Breast epithelium (tissue), 4 donors: Measurements from ENCODE around the gene MYO3B. TPM values are rescaled to one million over a fixed set of nuclear protein-coding genes. Genes with fewer than 3 reads are reported as not detected.
"Not testable (repeated sequence)": the region's sequence is repeated elsewhere in the genome, so short reads cannot be mapped to it uniquely, and the experiment has no call there.

Experiments used
- DNase-seq, 2 donors: peaks; one replicate each; pipeline ENCODE4 v3.0.0-alpha.2; 2019; ENCODE audit warnings: low spot score in 2 of 2
- H3K27ac ChIP-seq, 2 donors: fragments of 200-600 bp; sonication (generic) in 1 of 2; one replicate each; pipeline ENCODE4 v1.5.1; 2016 to 2019; ENCODE audit warnings: mild to moderate bottlenecking in 1 of 2
- H3K27me3 ChIP-seq, 2 donors: fragments of 200-600 bp; sonication (generic) in 1 of 2; one replicate each; pipeline versions ENCODE4 v1.5.1 to v1.6.0; 2017 to 2019; ENCODE audit warnings: control low read depth in 1 of 2, mild to moderate bottlenecking in 1 of 2
- H3K36me3 ChIP-seq: fragments of 200-600 bp; one replicate; pipeline ENCODE4 v1.5.1; 2019
- H3K4me1 ChIP-seq, 2 donors: fragments of 200-600 bp; sonication (generic); one replicate each; pipeline ENCODE4 v1.5.1; 2016 to 2019; ENCODE audit warnings: control low read depth in 1 of 2
- H3K4me3 ChIP-seq, 3 donors: fragments of 200-600 bp; sonication (generic); 1 replicate in 2 of 3; 2 replicates in 1 of 3; pipeline ENCODE4 v1.5.1; 2016 to 2019; ENCODE audit warnings: mild to moderate bottlenecking in 3 of 3, moderate library complexity in 2 of 3
- H3K9me3 ChIP-seq, 2 donors: fragments of 200-600 bp; sonication (generic) in 1 of 2; one replicate each; pipeline ENCODE4 v1.5.1; 2016 to 2019; ENCODE audit warnings: control low read depth in 1 of 2
- CTCF ChIP-seq, 3 donors: fragments of 450-650 bp; IDR thresholded peaks; one replicate each; pipeline ENCODE4 v1.5.1; 2016 to 2017; ENCODE audit warnings: antibody characterized with exemption in 3 of 3, mild to moderate bottlenecking in 3 of 3, moderate library complexity in 3 of 3
- POLR2A ChIP-seq: fragments of 450-650 bp; IDR thresholded peaks from one replicate; pipeline ENCODE4 v1.6.1; 2016; ENCODE audit warnings: antibody characterized with exemption, mild to moderate bottlenecking, moderate library complexity
- POLR2AphosphoS5 ChIP-seq, 3 donors: sonication (generic); formaldehyde crosslinking; IDR thresholded peaks; one replicate each; pipeline ENCODE4 v1.6.1; 2017; ENCODE audit warnings: antibody characterized with exemption in 3 of 3
- intact Hi-C: fragments of 100-400 bp; cut with DNase I; formaldehyde crosslinking; loops from one replicate; pipeline ENCODE4 v1.15.1; 2023; ENCODE audit warnings: low total_unique reads
- total RNA-seq, 3 donors: library from RNA; depleted of rRNA; stranded (reverse); fragments of >200 nt; gene quantifications; one replicate each; pipeline ENCODE4 v1.1.0, GENCODE V29; 2016

Gene MYO3B
- total RNA-seq, 3 donors from 2014 or later = 0.15 to 0.98 (median 0.16) TPM

- H3K27me3 ChIP-seq = no peaks in the 10 kb centered on the region
- intact Hi-C loops = no loop called here
- H3K4me3 ChIP-seq = no peak overlapping the region
- no peaks in the 10 kb centered on the region for H3K4me1 ChIP-seq
- H3K9me3 ChIP-seq = peaks cover 0 to 24% of the 10 kb centered on the region in 2 donors
- no peak for DNase-seq
- H3K27ac ChIP-seq = no peak overlapping the region
- TF ChIP-seq CTCF (IDR thresholded peaks at IDR 0.05) (no peak), POLR2AphosphoS5 (IDR thresholded peaks at IDR 0.05) (no peak), POLR2A (no peak)
- H3K36me3 ChIP-seq = no peaks in the 10 kb centered on the region
Observed at GRCh38 chr2:170206246-170206645, 28.3 kb downstream of the MYO3B start.

DNA sequence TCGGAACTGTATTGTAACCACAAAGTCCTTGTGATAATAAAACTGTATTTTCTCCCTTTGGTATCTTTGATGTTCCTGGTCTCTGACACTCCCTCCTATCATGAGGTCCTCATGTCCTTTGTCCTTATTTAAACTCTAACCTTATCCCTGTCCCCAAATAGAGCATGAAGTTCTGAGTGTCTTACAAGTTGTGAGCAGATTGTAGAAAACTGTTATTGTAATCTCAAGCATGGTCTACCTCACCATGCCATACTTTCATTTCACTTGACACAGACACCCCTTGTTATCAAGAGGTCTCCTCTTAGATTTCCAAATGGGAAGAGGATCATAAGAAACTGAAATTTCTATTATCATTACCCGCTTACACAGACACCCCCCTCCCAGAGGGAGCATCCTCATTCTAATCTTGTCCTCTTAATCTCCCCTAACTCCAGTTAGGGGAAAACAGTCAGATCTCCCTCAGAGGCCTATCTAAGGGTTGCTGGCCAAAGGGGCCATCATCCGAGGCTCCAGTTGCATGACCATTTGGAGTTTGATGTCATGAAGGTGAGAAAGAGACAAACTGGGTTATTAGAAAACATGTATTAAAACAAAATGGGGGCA lies 29.0 kb downstream of the MYO3B start:
- no peak for DNase-seq
- TF ChIP-seq POLR2AphosphoS5 (IDR thresholded peaks at IDR 0.05) = no peak
- no peak for TF ChIP-seq POLR2A
- TF ChIP-seq CTCF (IDR thresholded peaks at IDR 0.05) = no peak
- no peak overlapping the region for H3K4me3 ChIP-seq
- H3K4me1 ChIP-seq = no peaks in the 10 kb centered on the region
- H3K36me3 ChIP-seq = no peaks in the 10 kb centered on the region
- peaks cover 0 to 24% of the 10 kb centered on the region in 2 donors for H3K9me3 ChIP-seq
- H3K27ac ChIP-seq = no peak overlapping the region
- H3K27me3 ChIP-seq = no peaks in the 10 kb centered on the region
- intact Hi-C loops = no loop called here

DNA sequence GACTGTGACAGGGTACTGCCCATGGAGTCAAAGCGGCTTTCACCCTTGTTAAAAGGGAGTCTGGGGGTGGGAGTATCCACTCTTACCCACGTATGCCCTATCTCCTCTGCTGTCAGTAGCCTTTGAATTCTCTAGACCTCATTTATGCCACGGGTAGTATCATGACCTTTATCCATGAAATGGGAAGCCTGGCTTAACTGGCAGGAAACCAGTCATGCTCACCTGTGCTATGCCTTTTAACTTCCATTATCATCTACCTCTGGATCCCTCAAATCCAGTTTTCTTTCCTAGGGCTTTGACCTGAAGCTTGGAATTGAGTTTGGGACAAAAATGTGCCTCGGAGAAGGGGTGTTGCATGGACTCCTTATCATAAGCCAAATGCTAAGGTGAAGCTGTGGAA lies 30.0 kb downstream of the MYO3B start:
- intact Hi-C loops = no loop called here
- no peak for DNase-seq
- H3K27ac ChIP-seq = no peak overlapping the region
- H3K27me3 ChIP-seq = no peaks in the 10 kb centered on the region
- peaks cover 0 to 24% of the 10 kb centered on the region in 2 donors for H3K9me3 ChIP-seq
- no peak overlapping the region for H3K4me3 ChIP-seq
- TF ChIP-seq POLR2A (no peak), CTCF (IDR thresholded peaks at IDR 0.05) (no peak), POLR2AphosphoS5 (IDR thresholded peaks at IDR 0.05) (no peak)
- no peaks in the 10 kb centered on the region for H3K36me3 ChIP-seq
- H3K4me1 ChIP-seq = no peaks in the 10 kb centered on the region

GRCh38 chr2:170208967-170209366 lies 31.0 kb downstream of the MYO3B start:
- H3K36me3 ChIP-seq = no peaks in the 10 kb centered on the region
- no peak for TF ChIP-seq POLR2AphosphoS5 (IDR thresholded peaks at IDR 0.05)
- no peak for TF ChIP-seq CTCF (IDR thresholded peaks at IDR 0.05)
- no peak for TF ChIP-seq POLR2A
- intact Hi-C loops = no loop called here
- H3K27me3 ChIP-seq = no peaks in the 10 kb centered on the region
- no peak overlapping the region for H3K4me3 ChIP-seq
- no peak overlapping the region for H3K27ac ChIP-seq
- H3K9me3 ChIP-seq = peaks cover 0 to 24% of the 10 kb centered on the region in 2 donors
- no peak for DNase-seq
- no peaks in the 10 kb centered on the region for H3K4me1 ChIP-seq

GRCh38 chr2:170212625-170213280 lies 34.8 kb downstream of the MYO3B start:
- Histone ChIP-seq H3K4me3 (no peak overlapping the region), H3K9me3 (peaks cover 0 to 21% of the 10 kb centered on the region in 2 donors), H3K27me3 (no peaks in the 10 kb centered on the region), H3K4me1 (no peaks in the 10 kb centered on the region), H3K27ac (no peak overlapping the region), H3K36me3 (no peaks in the 10 kb centered on the region)
- intact Hi-C loops = no loop called here
- DNase-seq = no peak
- TF ChIP-seq CTCF (IDR thresholded peaks at IDR 0.05) (no peak), POLR2A (no peak), POLR2AphosphoS5 (IDR thresholded peaks at IDR 0.05) (no peak)

- intact Hi-C loops, H3K27me3 ChIP-seq, H3K27ac ChIP-seq, DNase-seq, H3K36me3 ChIP-seq, H3K4me1 ChIP-seq, H3K4me3 ChIP-seq: not testable (repeated sequence)
- H3K9me3 ChIP-seq = peaks cover 0 to 19% of the 10 kb centered on the region in 2 donors
Observed at GRCh38 chr2:170213281-170213625, 35.3 kb downstream of the MYO3B start.
